GM12801 (cell line): Measurements from ENCODE around the gene C1orf21.

Experiments used
- CTCF ChIP-seq: IDR thresholded peaks from one replicate; pipeline ENCODE4 v1.5.1; 2011; ENCODE audit warnings: control low read depth; ENCODE audit not compliant: insufficient read length; ENCODE audit errors: extremely low read depth

The C1orf21 gene

GRCh38 chr1:184623404-184623803 is 236.6 kb downstream of the C1orf21 start:
- no peak for TF ChIP-seq CTCF

GRCh38 chr1:184624051-184624450 is 237.2 kb downstream of the C1orf21 start:
- no peak for TF ChIP-seq CTCF

GRCh38 chr1:184624626-184625025 is 237.8 kb downstream of the C1orf21 start:
- TF ChIP-seq CTCF, result no peak

GRCh38 chr1:184625271-184625670 is 238.4 kb downstream of the C1orf21 start:
- no peak for TF ChIP-seq CTCF

GRCh38 chr1:184626076-184627006 is 239.5 kb downstream of the C1orf21 start:
- no peak for TF ChIP-seq CTCF

- TF ChIP-seq CTCF, result no peak
Observed at GRCh38 chr1:184627007-184627341, 240.1 kb downstream of the C1orf21 start.

- TF ChIP-seq CTCF, result no peak
Observed at GRCh38 chr1:184629266-184629665, 242.4 kb downstream of the C1orf21 start.
